Ovary (tissue), 3 donors: Measurements from ENCODE around the gene IFRD1.

Source experiments
- CTCF ChIP-seq, 3 donors: fragments of 450-650 bp in 2 of 3; fragments of 200-600 bp in 1 of 3; IDR thresholded peaks; one replicate each; pipeline versions ENCODE4 v1.5.1 to v1.8.0; 2016 to 2022; ENCODE audit warnings: antibody characterized with exemption in 3 of 3, mild to moderate bottlenecking in 1 of 3
- EP300 ChIP-seq: sonication (generic); formaldehyde crosslinking; IDR thresholded peaks from one replicate; pipeline ENCODE4 v1.6.1; 2017; ENCODE audit warnings: antibody characterized with exemption
- POLR2A ChIP-seq: fragments of 450-650 bp; IDR thresholded peaks from one replicate; pipeline ENCODE4 v1.6.1; 2017; ENCODE audit warnings: antibody characterized with exemption, mild to moderate bottlenecking, moderate library complexity
- donor health status: DM: no; HTN: no; CAD: no.

- TF ChIP-seq CTCF (IDR thresholded peaks at IDR 0.05) (no peak), EP300 (no peak), POLR2A (no peak)
These were observed 26.3 kb downstream of the IFRD1 start for GRCh38 chr7:112476390-112477052.
